Neutrophil (primary cell): ENCODE data around the gene TULP4.

ENCODE experiments used
- H3K27ac ChIP-seq: fragments of 200-600 bp; sonication (generic); 2 replicates; pipeline ENCODE4 v1.5.1; 2016; ENCODE audit warnings: mild to moderate bottlenecking, moderate library complexity
- H3K27me3 ChIP-seq: fragments of 200-600 bp; sonication (generic); 2 replicates; pipeline ENCODE4 v1.6.0; 2016; ENCODE audit warnings: mild to moderate bottlenecking
- H3K36me3 ChIP-seq: fragments of 200-600 bp; sonication (generic); 2 replicates; pipeline ENCODE4 v1.5.1; 2017
- H3K4me1 ChIP-seq, 2 experiments: fragments of 200-600 bp in 1 of 2; sonication (generic) in 1 of 2; 1 replicate in 1 of 2; 2 replicates in 1 of 2; pipeline versions ENCODE4 v1.5.1 to v1.6.1; 2013 to 2016; ENCODE audit warnings: low read depth in 1 of 2, low read length in 1 of 2, mild to moderate bottlenecking in 1 of 2, moderate library complexity in 1 of 2; ENCODE audit not compliant: control insufficient read depth in 1 of 2, insufficient read depth in 1 of 2
- H3K4me3 ChIP-seq, 2 experiments: fragments of 200-600 bp in 1 of 2; sonication (generic) in 1 of 2; 1 replicate in 1 of 2; 2 replicates in 1 of 2; pipeline ENCODE4 v1.5.1; 2013 to 2016; ENCODE audit warnings: low read depth in 1 of 2, low read length in 1 of 2, mild to moderate bottlenecking in 1 of 2, moderate library complexity in 1 of 2
- H3K9me3 ChIP-seq: fragments of 200-600 bp; sonication (generic); 2 replicates; pipeline ENCODE4 v1.5.1; 2016
- TF ChIP-seq, protein P1 (sequence below): fragments of 200-600 bp; sonication (generic); IDR thresholded peaks from 2 replicates; pipeline ENCODE4 v1.5.1; 2016; ENCODE audit warnings: antibody characterized with exemption

TULP4 gene

DNA sequence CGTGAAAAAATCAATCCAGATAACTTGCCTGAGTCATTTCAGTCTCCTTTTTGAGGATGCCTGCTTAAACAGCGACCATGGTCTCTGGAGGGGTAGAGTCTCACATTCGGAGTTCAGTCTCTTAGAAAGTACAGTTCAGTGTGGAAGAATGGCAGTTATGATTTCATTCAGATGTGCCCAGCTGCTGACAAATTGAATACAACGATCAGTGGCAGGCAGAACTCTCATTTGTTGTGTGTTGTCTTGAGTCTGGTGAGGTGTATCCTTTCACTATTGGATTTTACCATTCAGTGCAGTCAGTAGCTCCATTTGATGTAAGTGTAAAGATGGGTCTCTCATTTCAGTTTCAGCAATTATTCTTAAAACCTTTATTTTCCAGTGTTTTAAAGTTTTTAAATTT, 639 bp upstream of the TULP4 start:
- H3K4me3 ChIP-seq, result no peak overlapping the region
- TF ChIP-seq, protein P1, sequence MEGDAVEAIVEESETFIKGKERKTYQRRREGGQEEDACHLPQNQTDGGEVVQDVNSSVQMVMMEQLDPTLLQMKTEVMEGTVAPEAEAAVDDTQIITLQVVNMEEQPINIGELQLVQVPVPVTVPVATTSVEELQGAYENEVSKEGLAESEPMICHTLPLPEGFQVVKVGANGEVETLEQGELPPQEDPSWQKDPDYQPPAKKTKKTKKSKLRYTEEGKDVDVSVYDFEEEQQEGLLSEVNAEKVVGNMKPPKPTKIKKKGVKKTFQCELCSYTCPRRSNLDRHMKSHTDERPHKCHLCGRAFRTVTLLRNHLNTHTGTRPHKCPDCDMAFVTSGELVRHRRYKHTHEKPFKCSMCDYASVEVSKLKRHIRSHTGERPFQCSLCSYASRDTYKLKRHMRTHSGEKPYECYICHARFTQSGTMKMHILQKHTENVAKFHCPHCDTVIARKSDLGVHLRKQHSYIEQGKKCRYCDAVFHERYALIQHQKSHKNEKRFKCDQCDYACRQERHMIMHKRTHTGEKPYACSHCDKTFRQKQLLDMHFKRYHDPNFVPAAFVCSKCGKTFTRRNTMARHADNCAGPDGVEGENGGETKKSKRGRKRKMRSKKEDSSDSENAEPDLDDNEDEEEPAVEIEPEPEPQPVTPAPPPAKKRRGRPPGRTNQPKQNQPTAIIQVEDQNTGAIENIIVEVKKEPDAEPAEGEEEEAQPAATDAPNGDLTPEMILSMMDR, result no peak
- H3K27ac ChIP-seq, result no peak overlapping the region
- H3K9me3 ChIP-seq, result no peaks in the 10 kb centered on the region
- H3K36me3 ChIP-seq, result no peaks in the 10 kb centered on the region
- no peaks in the 10 kb centered on the region for H3K4me1 ChIP-seq
- no peaks in the 10 kb centered on the region for H3K27me3 ChIP-seq

DNA sequence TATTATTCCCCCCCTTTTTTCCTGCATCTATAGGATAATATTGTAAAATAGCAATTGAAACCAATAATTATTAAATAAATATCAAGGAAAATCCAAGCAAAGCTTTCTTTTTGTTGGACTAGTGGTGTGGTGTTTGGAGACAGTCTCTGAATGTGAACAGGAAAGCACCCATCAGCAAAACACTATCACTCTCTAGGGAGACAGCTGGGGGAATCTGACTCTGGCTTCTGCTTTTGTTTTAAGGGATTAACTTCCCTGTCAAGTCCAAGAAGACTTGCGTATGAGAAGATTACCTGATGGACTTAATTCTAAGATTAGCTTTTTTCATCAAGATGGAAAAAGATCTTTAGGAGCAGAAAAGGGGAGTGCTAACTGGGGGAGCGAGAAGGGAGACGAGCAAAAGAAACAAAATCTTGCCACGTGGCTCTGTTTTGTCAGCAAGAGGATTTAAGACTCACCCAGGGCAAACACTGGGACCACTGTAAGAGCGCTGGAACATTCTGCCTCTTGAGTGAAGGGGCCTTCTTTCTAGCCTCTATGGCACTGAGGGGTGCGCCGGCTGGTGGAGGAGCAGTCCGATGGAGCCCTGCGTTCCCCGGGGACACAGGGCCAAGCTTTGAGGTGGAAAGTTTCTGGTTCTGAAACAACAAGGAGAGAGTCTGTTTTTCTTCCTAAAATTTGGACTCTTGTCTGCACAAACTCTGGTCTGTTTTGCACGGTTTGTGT, 570 bp downstream of the TULP4 start:
- H3K27ac ChIP-seq, result no peak overlapping the region
- no peaks in the 10 kb centered on the region for H3K9me3 ChIP-seq
- no peaks in the 10 kb centered on the region for H3K27me3 ChIP-seq
- no peaks in the 10 kb centered on the region for H3K36me3 ChIP-seq
- TF ChIP-seq, protein P1, result no peak
- no peak overlapping the region for H3K4me3 ChIP-seq
- no peaks in the 10 kb centered on the region for H3K4me1 ChIP-seq

DNA sequence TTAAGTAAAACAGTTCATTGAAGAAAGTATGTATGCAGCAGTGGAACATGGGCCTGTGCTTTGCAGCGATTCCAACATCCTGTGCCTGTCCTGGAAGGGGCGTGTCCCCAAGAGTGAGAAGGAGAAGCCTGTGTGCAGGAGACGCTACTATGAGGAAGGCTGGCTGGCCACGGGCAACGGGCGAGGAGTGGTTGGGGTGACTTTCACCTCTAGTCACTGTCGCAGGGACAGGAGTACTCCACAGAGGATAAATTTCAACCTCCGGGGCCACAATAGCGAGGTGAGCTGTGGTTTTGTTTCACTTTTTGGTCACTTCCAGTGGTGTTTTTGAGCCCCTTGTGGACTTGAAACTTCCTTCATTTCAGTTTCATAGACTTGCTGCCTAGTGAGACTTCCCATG, 1.7 kb downstream of the TULP4 start:
- TF ChIP-seq, protein P1, result no peak
- H3K9me3 ChIP-seq, result no peaks in the 10 kb centered on the region

DNA sequence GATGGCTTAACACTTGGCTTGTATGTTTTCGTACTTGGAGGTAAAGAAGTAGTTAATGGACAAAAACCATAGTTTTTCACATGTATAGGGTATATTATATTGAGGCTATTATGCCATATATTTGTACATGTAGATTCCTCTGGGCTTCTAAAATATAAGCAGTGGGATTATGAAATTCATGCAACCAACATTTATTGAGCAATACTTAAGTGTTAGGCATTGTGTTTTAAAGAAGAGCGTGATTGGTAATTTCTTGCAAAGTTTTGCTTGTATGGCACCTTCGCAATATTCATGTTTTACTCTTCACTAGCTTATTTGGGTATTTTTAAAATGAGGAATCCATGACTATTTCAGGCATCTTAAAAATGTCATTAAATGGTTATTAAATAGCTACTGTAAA, 2.5 kb downstream of the TULP4 start:
- H3K4me1 ChIP-seq, result no peaks in the 10 kb centered on the region
- H3K36me3 ChIP-seq, result no peaks in the 10 kb centered on the region
- TF ChIP-seq, protein P1, result no peak
- no peaks in the 10 kb centered on the region for H3K9me3 ChIP-seq
- no peak overlapping the region for H3K27ac ChIP-seq
- no peaks in the 10 kb centered on the region for H3K27me3 ChIP-seq
- H3K4me3 ChIP-seq, result no peak overlapping the region

More for the DNA sequence above, 1.7 kb downstream of the TULP4 start:
- Histone ChIP-seq H3K4me3 (no peak overlapping the region), H3K36me3 (no peaks in the 10 kb centered on the region), H3K27ac (no peak overlapping the region), H3K27me3 (no peaks in the 10 kb centered on the region), H3K4me1 (no peaks in the 10 kb centered on the region)

DNA sequence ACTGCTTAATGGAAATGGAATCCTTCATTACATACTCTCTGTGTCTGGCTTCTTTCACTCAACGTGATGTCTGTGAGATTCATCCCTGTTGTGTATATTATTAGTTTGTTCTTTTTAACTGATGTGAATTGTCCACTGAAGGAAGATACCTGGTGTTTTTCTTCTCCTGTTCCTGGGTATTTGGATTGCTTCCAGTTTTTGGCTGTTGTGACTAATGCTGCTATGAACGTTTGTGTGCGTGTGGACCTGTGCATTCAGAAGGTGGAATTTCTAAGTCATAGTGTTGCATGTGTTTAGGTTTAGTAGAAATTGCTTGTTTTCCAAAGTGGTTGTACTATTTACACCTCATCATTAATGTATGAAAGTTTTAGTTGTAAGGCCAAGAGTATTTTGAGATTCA, 3.8 kb downstream of the TULP4 start:
- Histone ChIP-seq H3K4me1 (no peaks in the 10 kb centered on the region), H3K27ac (no peak overlapping the region), H3K36me3 (no peaks in the 10 kb centered on the region), H3K27me3 (no peaks in the 10 kb centered on the region), H3K4me3 (no peak overlapping the region), H3K9me3 (no peaks in the 10 kb centered on the region)
- TF ChIP-seq, protein P1, result no peak
